Measurements from ENCODE around the gene PLEKHA8.

DNA sequence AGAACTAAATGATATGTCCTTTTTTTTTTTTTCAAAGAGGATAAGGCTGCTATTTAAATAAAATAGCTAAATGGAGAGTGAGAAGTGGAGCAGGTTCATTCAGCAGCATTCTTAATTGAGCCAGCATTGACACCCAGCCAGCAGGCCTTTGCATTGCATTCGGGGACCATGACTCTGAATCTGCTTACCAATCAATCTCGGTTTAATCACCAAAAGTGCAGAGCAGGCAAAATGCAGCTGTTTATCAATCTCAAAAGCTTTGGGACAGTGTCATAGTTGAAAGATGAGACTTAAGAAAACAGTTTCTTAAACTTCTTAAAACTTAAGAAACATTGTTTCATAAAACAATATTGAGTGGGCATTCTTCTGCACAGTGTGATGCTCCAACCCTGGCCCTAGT, 51.7 kb downstream of the PLEKHA8 start:
- TF ChIP-seq, protein P1, sequence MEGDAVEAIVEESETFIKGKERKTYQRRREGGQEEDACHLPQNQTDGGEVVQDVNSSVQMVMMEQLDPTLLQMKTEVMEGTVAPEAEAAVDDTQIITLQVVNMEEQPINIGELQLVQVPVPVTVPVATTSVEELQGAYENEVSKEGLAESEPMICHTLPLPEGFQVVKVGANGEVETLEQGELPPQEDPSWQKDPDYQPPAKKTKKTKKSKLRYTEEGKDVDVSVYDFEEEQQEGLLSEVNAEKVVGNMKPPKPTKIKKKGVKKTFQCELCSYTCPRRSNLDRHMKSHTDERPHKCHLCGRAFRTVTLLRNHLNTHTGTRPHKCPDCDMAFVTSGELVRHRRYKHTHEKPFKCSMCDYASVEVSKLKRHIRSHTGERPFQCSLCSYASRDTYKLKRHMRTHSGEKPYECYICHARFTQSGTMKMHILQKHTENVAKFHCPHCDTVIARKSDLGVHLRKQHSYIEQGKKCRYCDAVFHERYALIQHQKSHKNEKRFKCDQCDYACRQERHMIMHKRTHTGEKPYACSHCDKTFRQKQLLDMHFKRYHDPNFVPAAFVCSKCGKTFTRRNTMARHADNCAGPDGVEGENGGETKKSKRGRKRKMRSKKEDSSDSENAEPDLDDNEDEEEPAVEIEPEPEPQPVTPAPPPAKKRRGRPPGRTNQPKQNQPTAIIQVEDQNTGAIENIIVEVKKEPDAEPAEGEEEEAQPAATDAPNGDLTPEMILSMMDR (IDR thresholded peaks at IDR 0.05), result no peak
- TF ChIP-seq POLR2A (IDR thresholded peaks at IDR 0.05), result no peak
- no peak for TF ChIP-seq POLR2AphosphoS5 (IDR thresholded peaks at IDR 0.05)
- no peak for TF ChIP-seq EP300 (IDR thresholded peaks at IDR 0.05)

Measured in suprapubic skin (tissue), 4 donors.